GM19468 (cell line): ENCODE measurements around the gene FAM180A.
"Not testable (repeated sequence)": the region's sequence is repeated elsewhere in the genome, so short reads cannot be mapped to it uniquely, and the experiment has no call there.

Source experiments
- ATAC-seq: cut with Tn5 transposase; IDR thresholded peaks from one replicate; pipeline ENCODE4 v1.9.1; 2021; ENCODE audit warnings: mild to moderate bottlenecking, moderate library complexity, moderate number of reproducible peaks; ENCODE audit not compliant: unreplicated experiment; ENCODE audit errors: extremely low read depth

FAM180A gene

GRCh38 chr7:135743907-135744731 lies 4.5 kb downstream of the FAM180A start:
- no peak for ATAC-seq

- no peak for ATAC-seq
Measured at GRCh38 chr7:135742371-135742770, 6.2 kb downstream of the FAM180A start.

- no peak for ATAC-seq
Measured at GRCh38 chr7:135741905-135742304, 6.7 kb downstream of the FAM180A start.

GRCh38 chr7:135740889-135741288 lies 7.7 kb downstream of the FAM180A start:
- ATAC-seq = no peak

- ATAC-seq = not testable (repeated sequence)
Measured at GRCh38 chr7:135737306-135737647, 11.3 kb downstream of the FAM180A start.

- no peak for ATAC-seq
Measured at GRCh38 chr7:135736586-135737305, 11.9 kb downstream of the FAM180A start.

- no peak for ATAC-seq
Measured at GRCh38 chr7:135734343-135734689, 14.3 kb downstream of the FAM180A start.

GRCh38 chr7:135733603-135734342 lies 14.8 kb downstream of the FAM180A start:
- ATAC-seq = no peak

- ATAC-seq = no peak
Measured at GRCh38 chr7:135731131-135731530, 17.5 kb downstream of the FAM180A start.

GRCh38 chr7:135729230-135729629 lies 19.4 kb downstream of the FAM180A start:
- no peak for ATAC-seq

GRCh38 chr7:135728136-135728669 lies 20.4 kb downstream of the FAM180A start, which contains the start of gene SLC13A4:
SLC13A4 (minus strand) TSS chr7:135728186; CDS start chr7:135727496, 690 bp downstream.
- ATAC-seq = no peak

- no peak for ATAC-seq
Measured at GRCh38 chr7:135726911-135727673, 21.5 kb downstream of the FAM180A start.

GRCh38 chr7:135726276-135726788 lies 22.3 kb downstream of the FAM180A start:
- no peak for ATAC-seq

- ATAC-seq = no peak
Measured at GRCh38 chr7:135723411-135723810, 25.2 kb downstream of the FAM180A start.

GRCh38 chr7:135721198-135721820 lies 27.3 kb downstream of the FAM180A start:
- ATAC-seq = no peak

- no peak for ATAC-seq
Measured at GRCh38 chr7:135719688-135720087, 28.9 kb downstream of the FAM180A start.

GRCh38 chr7:135718794-135719437 lies 29.7 kb downstream of the FAM180A start:
- ATAC-seq = no peak

- no peak for ATAC-seq
Measured at GRCh38 chr7:135718219-135718618, 30.4 kb downstream of the FAM180A start.

- ATAC-seq = no peak
Measured at GRCh38 chr7:135717693-135718092, 30.9 kb downstream of the FAM180A start.
